HFFc6 (cell line): Measurements from ENCODE around the gene GPAM. TPM values are rescaled to one million over a fixed set of nuclear protein-coding genes. Genes with fewer than 3 reads are reported as not detected.

Experiments
- DNase-seq: peaks from one replicate; pipeline ENCODE4 v3.0.0-alpha.2; 2018
- H3K27ac Mint-ChIP-seq: 2 replicates; pipeline ENCODE4 v1.8.0; 2020; ENCODE audit warnings: mild to moderate bottlenecking, mixed read lengths
- H3K27me3 Mint-ChIP-seq: 2 replicates; pipeline ENCODE4 v1.8.0; 2021; ENCODE audit warnings: mild to moderate bottlenecking, moderate library complexity, mixed read lengths; ENCODE audit not compliant: insufficient read depth
- H3K36me3 Mint-ChIP-seq: 2 replicates; pipeline ENCODE4 v1.8.0; 2021; ENCODE audit warnings: low read depth, mixed read lengths
- H3K4me1 Mint-ChIP-seq: 2 replicates; pipeline ENCODE4 v1.8.0; 2020; ENCODE audit warnings: low read depth, mixed read lengths
- H3K4me3 Mint-ChIP-seq: 2 replicates; pipeline ENCODE4 v1.8.0; 2020; ENCODE audit warnings: mild to moderate bottlenecking, moderate library complexity, mixed read lengths
- H3K9me3 Mint-ChIP-seq: 2 replicates; pipeline ENCODE4 v1.8.0; 2020; ENCODE audit warnings: mild to moderate bottlenecking, mixed read lengths
- total RNA-seq, 6 experiments: library from RNA; stranded (reverse); fragmentation: NEBNext Ultra II Directional; extraction: Animal tissue kit (Norgen Biotek cat#: 25700); gene quantifications; 2 replicates in 1 of 6; 3 replicates in 5 of 6; pipeline ENCODE4 v1.2.3, GENCODE V29; 2021
- TF ChIP-seq, protein P1 (sequence below): fragments of 200-600 bp; sonication (generic); IDR thresholded peaks from 2 replicates; pipeline ENCODE4 v1.5.0; 2021; ENCODE audit warnings: antibody characterized with exemption, mild to moderate bottlenecking

Gene GPAM
- total RNA-seq, 6 experiments from 2014 or later = 7.4 to 14.7 (median 11.4) TPM

DNA sequence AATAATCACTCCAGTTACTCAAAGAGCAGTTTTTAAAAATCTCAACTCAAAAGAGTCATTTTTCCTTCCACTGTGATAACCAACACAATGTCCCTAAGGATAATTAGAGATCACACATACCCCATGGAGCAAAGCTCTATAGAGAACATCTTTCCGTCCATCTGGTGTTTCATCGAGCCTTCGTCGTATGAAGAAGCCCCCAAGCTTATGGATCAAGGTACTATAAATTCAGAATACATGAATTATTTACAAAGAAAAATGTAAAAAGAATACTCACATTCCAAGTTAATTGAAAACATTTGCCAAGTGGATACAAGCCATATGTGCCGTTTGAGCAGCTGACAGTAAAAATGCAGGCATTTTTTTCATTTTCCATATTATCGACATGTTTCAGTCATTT, 14.8 kb downstream of the GPAM start:
- no peak overlapping the region for H3K27ac Mint-ChIP-seq
- no peaks in the 10 kb centered on the region for H3K9me3 Mint-ChIP-seq
- TF ChIP-seq, protein P1, sequence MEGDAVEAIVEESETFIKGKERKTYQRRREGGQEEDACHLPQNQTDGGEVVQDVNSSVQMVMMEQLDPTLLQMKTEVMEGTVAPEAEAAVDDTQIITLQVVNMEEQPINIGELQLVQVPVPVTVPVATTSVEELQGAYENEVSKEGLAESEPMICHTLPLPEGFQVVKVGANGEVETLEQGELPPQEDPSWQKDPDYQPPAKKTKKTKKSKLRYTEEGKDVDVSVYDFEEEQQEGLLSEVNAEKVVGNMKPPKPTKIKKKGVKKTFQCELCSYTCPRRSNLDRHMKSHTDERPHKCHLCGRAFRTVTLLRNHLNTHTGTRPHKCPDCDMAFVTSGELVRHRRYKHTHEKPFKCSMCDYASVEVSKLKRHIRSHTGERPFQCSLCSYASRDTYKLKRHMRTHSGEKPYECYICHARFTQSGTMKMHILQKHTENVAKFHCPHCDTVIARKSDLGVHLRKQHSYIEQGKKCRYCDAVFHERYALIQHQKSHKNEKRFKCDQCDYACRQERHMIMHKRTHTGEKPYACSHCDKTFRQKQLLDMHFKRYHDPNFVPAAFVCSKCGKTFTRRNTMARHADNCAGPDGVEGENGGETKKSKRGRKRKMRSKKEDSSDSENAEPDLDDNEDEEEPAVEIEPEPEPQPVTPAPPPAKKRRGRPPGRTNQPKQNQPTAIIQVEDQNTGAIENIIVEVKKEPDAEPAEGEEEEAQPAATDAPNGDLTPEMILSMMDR = no peak
- no peaks in the 10 kb centered on the region for H3K27me3 Mint-ChIP-seq
- H3K4me1 Mint-ChIP-seq = peaks cover 11% of the 10 kb centered on the region
- DNase-seq = no peak
- no peak overlapping the region for H3K4me3 Mint-ChIP-seq
- peaks cover 26% of the 10 kb centered on the region for H3K36me3 Mint-ChIP-seq

DNA sequence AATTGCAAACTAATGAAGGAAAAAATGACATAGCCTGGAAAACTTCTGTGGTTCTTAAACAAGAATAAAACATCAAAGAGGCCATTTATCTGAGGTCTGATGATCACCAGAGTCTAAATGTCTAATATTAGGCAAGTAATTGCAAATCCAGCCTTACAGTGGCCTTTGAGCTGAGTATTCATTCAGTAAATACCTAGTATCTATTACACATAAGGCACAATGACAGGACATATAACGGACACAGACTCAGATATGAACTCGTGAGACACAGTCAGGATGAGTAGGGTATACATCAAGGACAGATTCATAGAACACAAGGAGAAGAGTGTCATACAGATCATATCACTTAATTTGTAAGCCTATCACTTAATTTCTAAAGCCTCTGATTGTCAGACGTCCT, 16.8 kb downstream of the GPAM start:
- TF ChIP-seq, protein P1 = no peak
- H3K27ac Mint-ChIP-seq = no peak overlapping the region
- peaks cover 26% of the 10 kb centered on the region for H3K36me3 Mint-ChIP-seq

DNA sequence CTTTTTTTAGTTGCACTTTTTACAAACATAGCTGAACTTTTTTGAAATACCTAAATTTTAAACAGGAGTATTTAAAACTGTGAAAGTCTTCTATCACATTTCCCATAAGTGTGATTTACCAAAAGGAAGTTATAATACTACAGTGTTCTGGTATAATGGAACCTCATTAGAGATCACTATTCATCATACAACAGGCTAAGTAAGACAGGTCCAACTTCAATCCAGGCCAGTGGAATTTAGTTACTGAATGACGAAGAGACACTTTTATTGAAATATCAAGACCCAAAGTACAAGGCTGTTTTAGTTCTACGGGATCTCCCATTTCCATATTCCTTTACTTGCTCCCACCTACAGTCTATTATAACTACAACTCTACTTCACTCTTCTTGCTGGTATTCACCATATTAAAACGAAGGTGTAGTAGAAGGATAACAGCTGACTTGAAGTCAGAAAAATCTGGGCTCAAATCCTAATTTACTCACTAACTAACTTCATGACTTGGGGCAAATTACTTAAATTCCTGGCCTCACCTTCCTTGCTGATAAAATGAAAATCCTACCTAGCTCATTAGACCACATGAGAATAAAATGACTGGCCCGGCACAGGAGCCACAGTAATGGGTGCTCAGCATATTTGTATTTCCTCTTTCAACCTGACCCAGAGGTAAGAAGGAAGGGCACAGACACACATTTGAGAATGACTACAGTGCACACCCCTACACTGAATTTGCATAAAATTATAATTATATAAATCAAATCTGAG, 21.6 kb downstream of the GPAM start:
- Mint-ChIP-seq H3K27me3 (no peaks in the 10 kb centered on the region), H3K27ac (no peak overlapping the region), H3K9me3 (no peaks in the 10 kb centered on the region), H3K4me3 (no peak overlapping the region), H3K36me3 (peaks cover 20% of the 10 kb centered on the region), H3K4me1 (no peaks in the 10 kb centered on the region)
- TF ChIP-seq, protein P1 = no peak
- DNase-seq = no peak

More for the DNA sequence above, 16.8 kb downstream of the GPAM start:
- no peak overlapping the region for H3K4me3 Mint-ChIP-seq
- no peaks in the 10 kb centered on the region for H3K4me1 Mint-ChIP-seq
- no peak for DNase-seq
- no peaks in the 10 kb centered on the region for H3K27me3 Mint-ChIP-seq
- no peaks in the 10 kb centered on the region for H3K9me3 Mint-ChIP-seq

DNA sequence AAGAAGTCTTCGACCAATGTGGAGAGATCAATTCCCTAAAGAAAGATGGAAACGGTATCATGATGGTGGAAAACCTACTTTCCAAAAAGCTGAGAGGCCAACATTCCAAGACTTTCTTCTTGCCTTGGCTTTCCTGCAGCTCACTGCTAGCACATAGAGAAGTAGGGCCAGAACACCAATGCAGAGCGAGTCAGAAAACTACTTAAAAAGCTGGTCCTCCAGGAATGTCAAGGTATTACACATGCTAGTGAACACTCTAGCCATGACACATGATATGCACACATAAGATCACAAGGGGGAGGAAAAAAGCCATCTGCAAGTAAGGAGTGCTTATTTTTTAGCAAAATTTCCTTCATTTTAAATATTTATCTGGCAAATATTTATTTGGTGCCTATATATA, 22.7 kb downstream of the GPAM start:
- H3K4me1 Mint-ChIP-seq = no peaks in the 10 kb centered on the region
- no peaks in the 10 kb centered on the region for H3K9me3 Mint-ChIP-seq
- DNase-seq = no peak
- H3K36me3 Mint-ChIP-seq = peaks cover 23% of the 10 kb centered on the region
- H3K27me3 Mint-ChIP-seq = no peaks in the 10 kb centered on the region
- TF ChIP-seq, protein P1 = no peak
- H3K27ac Mint-ChIP-seq = no peak overlapping the region
- H3K4me3 Mint-ChIP-seq = no peak overlapping the region

DNA sequence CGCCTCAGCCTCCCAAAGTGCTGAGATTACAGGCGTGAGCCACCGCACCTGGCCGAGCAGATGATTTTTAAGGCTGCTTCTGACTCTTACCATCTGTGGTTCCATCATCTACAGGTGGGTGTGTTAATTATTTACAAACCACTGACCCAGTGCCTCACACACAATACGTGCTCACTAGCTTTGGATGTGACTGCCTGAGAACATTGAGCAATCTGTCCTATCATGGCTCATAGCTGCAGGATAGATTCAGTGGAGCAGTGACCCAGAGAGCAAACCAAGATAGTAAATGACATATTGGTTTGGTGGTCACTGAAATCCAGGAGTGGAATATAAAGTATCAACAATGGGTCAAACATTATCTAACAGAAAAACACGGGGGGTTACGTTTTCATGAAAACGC, 24.1 kb downstream of the GPAM start:
- H3K4me3 Mint-ChIP-seq = no peak overlapping the region
- H3K36me3 Mint-ChIP-seq = peaks cover 29% of the 10 kb centered on the region
- no peak for DNase-seq
- TF ChIP-seq, protein P1 = no peak
- no peaks in the 10 kb centered on the region for H3K4me1 Mint-ChIP-seq
- H3K27ac Mint-ChIP-seq = no peak overlapping the region
- no peaks in the 10 kb centered on the region for H3K9me3 Mint-ChIP-seq
- H3K27me3 Mint-ChIP-seq = no peaks in the 10 kb centered on the region; the same call in 1 of the 2 replicates
